NCI-H2227 (cell line): ENCODE data around the gene CCDC150.
"Not testable (repeated sequence)": the region's sequence is repeated elsewhere in the genome, so short reads cannot be mapped to it uniquely, and the experiment has no call there.

Source experiments
- DNase-seq: peaks from one replicate; lab custom pipeline; 2025; ENCODE audit not compliant: unreplicated experiment; lab: John Stamatoyannopoulos, UW

Gene CCDC150

DNA sequence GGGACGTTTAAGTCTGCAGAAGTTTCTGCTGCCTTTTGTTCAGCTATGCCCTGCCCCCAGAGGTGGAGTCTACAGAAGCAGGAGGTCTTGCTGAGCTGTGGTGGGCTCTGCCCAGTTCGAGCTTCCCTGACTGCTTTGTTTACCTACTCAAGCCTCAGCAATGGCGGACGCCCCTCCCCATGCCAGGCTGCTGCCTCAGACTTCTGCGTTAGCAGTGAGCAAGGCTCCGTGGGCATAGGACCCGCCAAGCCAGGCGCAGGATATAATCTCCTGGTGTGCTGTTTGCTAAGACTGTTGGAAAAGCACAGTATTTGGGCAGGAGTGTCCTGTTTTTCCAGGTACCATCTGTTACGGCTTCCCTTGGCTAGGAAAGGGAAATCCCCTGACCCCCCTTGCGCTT lies 70.5 kb downstream of the CCDC150 start:
- DNase-seq = not testable (repeated sequence)

DNA sequence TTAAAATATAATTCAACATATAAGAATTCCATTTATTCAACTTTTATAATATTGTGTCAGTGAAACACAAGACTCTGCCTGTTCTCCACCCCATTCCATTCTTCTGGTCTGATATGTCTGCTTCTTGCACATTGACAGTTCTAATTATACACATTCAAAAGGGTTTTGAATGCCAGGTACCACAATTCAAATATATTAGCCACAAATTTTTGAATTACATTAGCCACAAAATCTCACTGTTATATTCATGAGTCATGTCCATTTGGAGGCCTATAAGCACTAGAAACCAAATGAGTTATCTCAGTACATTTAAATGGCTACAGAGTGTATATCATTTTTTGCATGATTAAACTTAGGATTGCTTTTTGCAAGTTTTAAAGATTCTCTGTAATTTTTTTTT lies 72.1 kb downstream of the CCDC150 start:
- DNase-seq = no peak

DNA sequence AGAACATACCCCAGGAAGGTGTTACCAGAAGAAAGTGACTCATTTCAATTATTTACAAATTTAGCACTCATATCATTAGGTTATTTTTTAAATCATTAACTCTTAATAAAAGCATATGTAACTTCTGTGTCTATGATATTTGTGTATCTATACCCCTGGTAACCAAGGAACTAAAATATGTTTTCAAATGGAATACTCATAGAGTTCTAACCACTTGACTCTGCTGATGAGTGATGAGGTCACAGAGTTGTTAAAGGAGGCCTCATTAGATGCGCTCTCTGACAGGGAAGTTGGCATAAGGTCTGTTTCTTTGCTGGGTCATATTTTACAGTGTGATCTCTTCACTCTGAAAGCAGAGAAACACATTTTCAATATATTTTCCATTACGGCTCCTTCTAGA lies 73.4 kb downstream of the CCDC150 start:
- DNase-seq = no peak

DNA sequence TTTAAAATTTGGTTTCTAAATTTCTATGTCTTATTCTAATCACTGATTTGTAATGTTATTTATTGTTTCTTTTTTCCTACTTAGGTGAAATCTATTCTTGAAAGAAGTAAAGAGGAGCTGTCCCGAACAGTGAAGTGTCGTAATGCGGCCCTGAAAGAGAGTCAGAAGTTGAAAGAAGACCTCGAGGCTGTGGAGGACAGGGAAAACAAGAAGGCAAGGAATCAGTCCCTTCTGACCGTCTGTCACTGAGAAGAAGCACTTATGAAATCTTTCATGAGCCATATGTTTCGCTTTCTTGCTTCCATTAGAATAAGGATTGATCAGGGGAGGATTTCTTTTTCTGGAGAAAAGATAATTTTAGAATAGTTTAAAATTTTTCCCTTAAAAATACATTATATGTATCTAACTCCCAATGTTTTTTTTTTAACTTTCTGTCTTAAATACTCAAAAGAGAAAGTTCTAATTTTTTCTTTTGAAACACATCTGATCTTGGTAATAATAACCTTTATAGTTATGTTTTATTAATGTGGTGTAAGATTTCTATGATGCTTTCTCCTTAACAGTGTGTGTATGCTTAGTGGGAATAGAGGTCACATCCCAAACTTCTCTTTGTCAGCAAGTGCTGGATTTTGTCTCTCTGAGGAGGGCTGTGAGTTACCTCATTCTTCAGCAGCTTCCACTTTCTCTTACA lies 79.0 kb downstream of the CCDC150 start:
- DNase-seq = no peak

DNA sequence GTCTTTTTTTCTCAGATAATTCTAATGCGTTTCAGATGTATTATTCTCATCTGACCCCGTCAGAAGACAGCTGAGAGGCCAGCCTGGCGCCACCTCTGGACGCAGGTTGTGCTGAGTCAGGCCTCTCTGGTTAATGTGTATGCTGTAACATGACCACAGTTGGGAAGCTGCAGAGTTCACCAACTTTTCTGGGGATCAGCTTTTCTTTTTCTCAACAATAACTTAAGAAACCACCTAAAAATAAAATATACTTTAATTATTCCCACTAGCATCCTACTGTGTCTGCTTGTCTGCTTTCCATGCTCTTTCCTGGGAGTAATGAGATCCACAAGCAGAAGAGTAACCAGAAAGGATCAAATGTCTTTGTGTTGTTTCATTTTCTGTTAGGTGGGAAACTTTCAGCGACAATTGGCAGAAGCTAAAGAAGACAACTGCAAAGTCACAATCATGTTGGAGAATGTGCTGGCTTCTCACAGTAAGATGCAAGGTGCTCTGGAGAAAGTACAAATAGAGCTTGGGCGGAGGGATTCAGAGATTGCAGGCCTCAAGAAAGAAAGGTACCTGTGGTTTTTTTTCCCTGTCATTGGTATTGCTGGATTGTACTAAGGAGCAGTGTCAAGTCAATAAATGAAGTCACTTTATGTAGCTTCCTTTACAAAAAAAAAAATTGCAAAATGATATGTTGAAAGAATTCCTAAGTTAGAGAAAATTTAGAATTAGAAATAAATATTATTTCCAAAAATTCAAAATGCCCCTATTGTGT lies 79.8 kb downstream of the CCDC150 start:
- peak; percentile 54 for DNase-seq

DNA sequence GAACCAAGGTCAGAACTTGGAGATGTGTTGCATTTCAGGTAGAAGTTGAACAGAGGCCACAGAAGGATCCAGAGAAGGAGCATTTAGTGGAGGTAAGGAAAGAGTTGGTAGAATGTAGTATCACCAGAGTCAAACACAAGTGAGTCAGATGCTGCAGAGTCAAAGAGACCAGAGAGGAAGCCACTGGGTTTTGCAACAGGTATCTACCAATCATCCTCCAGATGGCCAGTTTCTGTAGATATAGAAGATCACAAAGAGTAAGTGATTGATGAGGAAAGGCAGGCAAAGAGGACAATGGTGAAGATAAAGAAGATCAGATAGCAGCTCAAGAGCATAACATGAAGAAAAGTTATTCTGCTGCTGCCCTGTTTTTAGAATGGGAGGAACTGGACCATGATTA lies 84.1 kb downstream of the CCDC150 start:
- no peak for DNase-seq

DNA sequence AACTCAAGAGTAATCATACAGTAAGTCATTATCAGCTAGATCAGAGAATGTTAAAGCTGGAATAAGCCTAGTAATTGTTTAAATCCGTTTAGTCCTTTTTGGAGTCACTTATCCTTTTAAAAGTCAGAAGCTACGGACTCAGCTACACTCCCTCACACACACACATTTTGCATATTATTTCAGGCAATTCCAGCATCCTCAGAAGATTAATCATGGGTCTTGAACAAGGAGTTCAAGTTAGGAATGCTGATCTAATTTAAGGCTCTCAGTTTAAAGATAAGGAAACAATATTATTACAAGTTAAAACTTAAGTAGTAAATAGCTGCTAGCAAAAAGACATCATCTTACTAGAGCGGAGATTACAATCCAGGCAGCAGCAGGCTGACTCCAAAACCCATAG lies 85.7 kb downstream of the CCDC150 start:
- DNase-seq = no peak

DNA sequence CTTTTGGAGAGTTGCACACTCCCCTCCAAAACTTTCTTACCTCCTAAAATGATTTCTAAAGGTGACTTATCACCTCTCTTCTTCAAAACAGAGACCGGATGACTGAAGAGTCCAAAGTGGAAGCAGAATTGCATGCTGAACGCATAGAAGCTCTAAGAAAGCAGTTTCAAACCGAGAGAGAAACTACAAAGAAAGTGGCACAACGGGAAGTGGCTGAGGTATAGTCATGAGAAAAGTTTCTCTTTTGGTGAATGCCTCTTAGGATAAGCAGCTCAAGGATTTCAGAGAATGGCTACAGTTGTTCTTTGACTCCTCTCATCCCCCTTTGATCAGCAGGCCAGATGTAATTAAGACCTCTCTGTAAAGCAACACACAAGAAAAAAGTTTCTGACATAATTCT lies 86.4 kb downstream of the CCDC150 start:
- DNase-seq = no peak

DNA sequence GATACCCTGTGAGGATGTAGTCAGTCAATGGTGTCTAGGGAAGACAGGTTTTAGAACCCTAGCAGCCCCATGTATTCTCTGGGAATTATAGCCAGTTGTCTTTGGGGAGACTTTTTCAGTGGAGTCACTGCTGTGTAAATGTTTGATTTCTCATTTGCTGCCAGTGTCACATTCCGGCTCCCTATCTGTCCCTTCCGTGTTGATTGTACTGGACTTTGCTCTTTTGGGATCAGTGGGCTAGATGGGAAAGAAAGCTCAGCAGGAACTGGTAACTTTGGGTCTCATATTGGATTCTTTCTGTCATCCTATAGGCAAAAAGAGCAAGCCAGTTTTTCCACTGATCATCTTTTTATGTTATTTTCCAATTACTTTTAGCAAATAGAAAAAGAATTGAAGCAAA lies 89.9 kb downstream of the CCDC150 start:
- DNase-seq = no peak

DNA sequence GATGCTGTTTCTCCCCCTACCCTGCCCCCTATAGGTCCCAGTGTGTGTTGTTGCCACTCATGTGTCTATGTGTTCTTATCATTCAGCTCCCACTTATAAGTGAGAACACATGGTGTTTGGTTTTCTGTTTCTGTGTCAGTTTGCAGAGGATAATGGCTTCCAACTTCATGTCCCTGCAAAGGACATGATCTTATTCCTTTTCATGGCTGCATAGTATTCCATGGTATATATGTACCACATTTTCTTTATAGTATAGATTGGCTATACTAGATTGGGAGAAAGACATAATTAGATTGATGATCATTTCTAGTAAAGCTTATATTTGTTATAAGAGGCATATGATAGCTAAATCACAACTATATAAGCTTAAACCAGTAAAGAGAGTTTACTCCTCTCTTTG lies 97.1 kb downstream of the CCDC150 start:
- DNase-seq = not testable (repeated sequence)

DNA sequence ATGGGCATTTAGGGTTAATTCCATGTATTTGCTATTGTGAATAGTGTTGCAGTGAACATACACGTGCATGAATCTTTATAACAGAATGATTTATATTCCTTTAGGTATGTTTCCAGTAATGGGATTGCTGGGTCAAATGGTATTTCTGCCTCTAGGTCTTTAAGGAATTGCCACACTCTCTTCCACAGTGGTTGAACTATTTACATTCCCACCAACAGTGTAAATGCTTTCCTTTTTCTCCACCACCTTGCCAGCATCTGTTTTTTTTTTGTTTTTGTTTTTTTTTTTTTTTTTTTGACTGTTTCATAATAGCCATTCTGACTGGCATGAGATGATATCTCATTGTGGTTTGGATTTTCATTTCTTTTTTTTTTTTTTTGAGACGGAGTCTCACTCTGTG lies 97.5 kb downstream of the CCDC150 start:
- DNase-seq = no peak

DNA sequence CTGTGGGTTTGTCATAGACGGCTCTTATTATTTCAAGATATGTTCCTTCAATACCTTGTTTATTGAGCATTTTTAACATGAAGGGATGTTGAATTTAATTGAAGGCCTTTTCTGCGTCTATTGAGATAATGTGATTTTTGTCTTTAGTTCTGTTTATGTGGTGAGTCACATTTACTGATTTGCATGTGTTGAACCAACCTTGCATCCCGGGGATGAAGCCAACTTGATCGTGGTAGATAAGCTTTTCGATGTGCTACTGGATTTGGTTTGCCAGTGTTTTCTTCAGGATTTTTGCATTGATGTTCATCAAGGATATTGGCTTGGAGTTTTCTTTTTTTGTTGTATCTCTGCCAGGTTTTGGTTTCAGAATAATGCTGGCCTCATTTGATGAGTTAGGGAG lies 99.5 kb downstream of the CCDC150 start:
- no peak for DNase-seq

DNA sequence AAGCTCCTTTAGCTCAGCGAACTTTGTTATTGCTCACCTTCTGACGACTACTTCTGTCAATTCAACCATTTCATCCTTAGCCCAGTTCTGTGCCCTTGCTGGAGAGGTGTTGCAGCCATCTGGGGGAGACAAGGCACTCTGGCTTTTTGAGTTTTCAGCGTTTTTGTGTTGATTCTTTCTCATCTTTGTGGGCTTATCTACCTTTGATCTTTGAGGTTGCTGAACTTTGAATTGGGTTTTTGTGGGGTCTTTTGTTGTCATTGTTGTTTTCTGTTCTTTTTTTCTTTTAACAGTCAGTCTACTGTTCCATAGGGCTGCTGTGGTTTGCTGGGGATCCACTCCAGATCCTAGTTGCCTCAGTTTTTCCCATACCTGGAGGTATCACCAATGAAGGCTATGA lies 102.7 kb downstream of the CCDC150 start:
- no peak for DNase-seq

DNA sequence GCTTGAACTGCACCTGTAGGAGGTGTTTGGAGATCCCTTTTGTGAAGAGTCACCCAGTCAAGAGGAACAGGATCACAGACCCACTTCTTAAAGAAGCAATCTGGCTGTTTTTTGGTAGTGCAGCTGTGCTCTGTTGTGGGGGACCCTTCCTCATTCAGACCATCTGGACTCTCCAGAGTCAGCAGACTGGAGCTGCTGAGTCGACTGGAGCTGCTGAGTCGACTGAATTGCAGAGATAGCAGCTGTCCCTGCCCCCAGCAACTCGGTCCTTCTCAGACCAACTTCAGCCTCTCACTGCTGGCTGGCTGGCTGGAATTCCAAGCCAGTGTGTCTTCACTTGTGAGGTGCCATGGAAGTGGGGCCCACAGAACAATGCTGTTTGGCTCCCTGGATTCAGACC lies 103.2 kb downstream of the CCDC150 start:
- no peak for DNase-seq

DNA sequence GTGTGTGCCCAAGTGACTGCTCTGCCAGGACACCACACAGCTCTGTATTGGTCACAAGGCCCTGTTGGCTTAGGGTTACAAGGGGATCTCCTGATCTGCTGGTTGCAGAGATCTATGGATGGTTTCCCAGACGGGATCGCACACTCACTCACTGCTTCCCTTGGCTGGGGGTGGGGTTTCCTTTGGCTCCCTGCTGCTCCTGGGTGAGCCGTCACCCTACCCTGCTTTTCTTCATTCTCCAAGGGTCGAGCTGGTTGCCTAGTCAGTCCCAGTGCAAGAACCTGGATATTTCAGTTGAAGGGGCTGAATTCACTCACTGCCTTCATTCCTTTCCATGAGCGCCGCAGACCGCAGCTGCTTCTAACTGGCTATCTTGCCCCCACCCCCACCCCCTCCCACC lies 103.7 kb downstream of the CCDC150 start:
- DNase-seq = no peak

DNA sequence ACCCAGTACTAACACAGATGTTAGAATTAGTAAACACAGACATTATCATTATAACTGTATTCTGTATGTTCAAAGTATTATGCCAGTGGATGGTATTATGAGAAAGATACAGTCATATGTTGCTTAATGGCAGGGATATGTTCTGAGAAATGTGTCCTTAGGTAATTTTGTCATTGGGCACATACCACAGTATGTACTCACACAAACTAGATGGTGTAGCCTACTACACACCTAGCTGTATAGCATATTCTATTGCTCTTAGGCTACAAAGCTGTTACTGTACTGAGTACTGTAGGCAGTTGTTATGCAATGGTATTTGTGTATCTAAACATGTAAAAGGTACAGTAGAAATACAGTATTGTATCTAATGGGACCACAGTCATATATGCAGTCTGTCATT lies 106.2 kb downstream of the CCDC150 start:
- no peak for DNase-seq

DNA sequence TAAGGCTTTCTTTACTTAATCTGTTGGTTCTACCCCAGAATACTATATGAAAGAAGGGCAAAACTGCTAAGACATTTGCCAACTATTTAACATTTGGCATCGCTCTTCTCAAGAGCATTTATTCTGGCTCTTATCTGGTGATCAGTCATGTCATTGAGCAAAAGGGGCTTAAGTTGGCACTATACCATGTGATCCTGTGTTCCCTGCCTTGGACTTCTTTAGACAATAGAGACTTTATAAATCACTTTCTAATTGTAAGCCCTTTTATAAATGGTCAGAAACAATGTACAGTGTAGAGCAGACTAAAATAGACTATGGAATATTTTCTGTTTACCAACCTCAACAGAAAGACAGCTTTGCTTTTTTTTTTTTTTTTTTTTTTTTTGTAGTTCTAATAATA lies 107.9 kb downstream of the CCDC150 start:
- DNase-seq = no peak

DNA sequence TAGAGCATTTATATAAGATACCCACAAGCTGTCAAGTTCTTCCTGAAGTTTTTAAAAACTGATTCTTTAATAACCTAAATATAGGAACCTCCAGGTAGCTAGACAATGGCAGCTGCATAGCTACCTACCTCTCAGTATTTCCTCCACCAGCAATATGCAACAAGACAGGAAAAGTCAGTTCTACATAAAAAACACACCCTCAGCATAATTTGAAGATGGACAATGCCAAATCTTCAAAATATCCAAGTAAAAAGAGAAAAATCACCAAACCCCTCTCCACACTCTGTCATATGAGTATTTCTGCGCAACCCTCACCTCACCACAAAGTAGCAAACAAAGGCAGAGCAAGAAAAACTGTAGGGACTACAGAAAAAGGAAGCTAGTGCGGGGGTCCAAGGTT lies 108.6 kb downstream of the CCDC150 start:
- no peak for DNase-seq

DNA sequence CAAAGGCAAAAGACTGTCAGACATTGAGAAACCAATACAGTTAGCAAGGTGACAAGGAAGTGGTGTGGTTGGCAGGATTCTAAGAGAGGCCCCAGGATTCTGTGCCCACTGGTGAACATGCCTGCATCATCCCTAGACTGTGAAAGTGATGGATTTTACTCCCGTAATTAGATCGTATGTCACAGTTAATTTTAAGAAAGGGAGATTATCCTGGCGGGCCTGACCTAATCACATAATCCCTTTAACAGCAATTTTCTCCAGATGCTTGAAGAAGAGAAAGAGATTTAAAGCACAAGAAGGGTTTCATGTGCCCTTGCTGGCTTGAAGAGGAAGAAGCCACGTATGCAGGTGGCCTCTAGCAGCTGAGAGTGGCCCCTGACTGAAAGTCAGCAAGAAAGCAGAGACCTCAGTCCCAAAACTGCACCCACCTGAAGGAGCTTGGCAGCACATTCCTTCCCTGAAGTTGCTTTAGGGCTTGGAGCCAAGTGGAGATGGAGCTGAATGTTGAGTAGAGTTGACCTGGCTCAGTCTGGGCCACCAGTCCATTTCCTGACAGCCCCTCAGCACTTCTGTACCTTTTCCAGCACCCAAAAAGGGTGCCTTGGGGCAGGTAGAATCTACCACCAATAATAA lies 110.9 kb downstream of the CCDC150 start:
- no peak for DNase-seq

DNA sequence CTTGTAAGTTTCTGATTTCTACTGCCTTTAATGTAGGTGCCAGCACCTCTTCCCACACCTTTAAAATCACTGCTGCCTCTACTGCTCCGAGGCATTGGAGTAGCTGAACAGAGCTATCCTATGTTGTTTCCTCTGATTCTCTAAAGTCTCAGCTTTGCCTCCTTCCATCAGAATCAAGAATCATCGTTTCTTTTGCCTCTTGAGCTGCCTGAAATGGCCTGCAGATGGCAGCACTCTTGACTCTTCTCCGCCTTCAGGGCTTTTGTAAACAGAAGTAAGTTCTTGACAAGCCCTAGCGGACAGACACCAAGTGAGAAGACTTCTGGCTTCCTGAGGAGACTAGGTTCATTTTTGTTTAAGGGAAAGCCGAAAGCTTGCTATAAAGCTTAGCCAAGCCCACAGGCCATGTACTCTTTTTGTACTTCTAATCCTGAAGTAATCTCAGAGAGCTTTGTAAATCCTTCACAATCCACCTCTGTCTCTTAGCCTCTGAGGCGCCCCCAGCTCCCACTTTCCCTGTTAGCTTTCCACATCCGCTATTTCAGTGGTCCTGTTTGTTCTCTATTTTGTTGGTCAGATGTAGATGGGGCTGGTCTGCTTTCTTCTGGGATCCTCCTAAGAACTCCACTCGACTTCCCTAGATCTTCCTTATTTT lies 111.6 kb downstream of the CCDC150 start:
- DNase-seq = peak; percentile 48

DNA sequence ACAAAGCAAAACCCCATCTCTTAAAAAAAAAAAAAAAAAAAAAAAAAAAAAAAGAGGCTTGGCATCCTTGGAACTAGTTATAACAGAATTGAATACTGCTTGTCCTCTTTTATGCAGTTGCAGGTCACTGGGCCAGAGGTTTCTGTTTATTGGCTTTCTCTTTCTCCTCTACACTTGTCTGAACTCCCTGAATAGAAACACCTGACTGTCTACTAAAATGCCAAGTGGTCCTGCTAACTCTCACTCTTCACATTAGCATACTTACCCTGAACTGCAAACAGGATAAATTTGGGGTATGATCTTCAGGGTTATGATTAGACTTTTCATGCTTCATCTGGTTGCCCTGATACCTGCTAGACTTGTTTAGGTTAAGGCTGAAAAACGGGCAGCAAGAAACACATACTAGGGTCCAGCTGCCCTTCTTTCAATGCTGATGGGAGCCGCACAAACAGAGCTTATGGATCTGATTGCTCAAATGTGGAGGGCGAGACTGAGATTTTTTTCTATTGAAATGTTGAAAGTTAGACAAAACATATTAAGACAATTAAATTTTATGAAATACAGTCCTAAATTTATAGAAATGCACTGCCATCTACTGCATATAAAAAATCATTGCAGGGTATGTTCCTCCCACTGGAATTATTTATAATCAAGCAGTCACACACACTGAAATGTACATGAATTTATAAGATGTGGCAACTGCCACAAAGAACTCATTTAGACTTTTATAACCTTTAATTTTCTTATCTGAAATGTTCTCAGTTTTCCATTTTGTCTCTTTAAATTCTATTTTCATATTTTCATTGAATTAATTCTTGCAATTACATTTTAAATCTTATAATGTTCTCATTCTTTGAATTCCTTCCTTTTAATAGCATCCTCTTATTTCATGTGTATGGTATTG lies 119.2 kb downstream of the CCDC150 start:
- peak; percentile 22 for DNase-seq
